Fibroblast of the aortic adventitia (primary cell): Measurements from ENCODE around the gene RASGRP1. TPM values are rescaled to one million over a fixed set of nuclear protein-coding genes. Genes with fewer than 3 reads are reported as not detected.

ENCODE experiments used
- DNase-seq: peaks from one replicate; pipeline ENCODE4 v3.0.0-alpha.2; 2010; ENCODE audit warnings: low read depth
- H3K4me3 ChIP-seq: 2 replicates; pipeline ENCODE4 v1.5.1; 2011; ENCODE audit warnings: low read depth, mild to moderate bottlenecking, control low read depth, low read length, moderate library complexity
- total RNA-seq: library from RNA; depleted of rRNA; stranded (reverse); fragments of >200 nt; gene quantifications from 2 replicates; pipeline ENCODE4 v1.2.3, GENCODE V29; 2012; ENCODE audit warnings: low replicate concordance
- TF ChIP-seq, protein P1 (sequence below): IDR thresholded peaks from 2 replicates; pipeline ENCODE4 v1.5.1; 2011; ENCODE audit warnings: mild to moderate bottlenecking, low read length, control low read depth, inconsistent platforms; ENCODE audit not compliant: insufficient read depth

RASGRP1 gene
- total RNA-seq, 1 donor, result 0.09 TPM

GRCh38 chr15:38559636-38560307, 4.8 kb downstream of the RASGRP1 start:
- no peak for DNase-seq
- no peak overlapping the region for H3K4me3 ChIP-seq

GRCh38 chr15:38559131-38559530, 5.5 kb downstream of the RASGRP1 start:
- no peak for DNase-seq

More at GRCh38 chr15:38559636-38560307, 4.8 kb downstream of the RASGRP1 start:
- TF ChIP-seq, protein P1, sequence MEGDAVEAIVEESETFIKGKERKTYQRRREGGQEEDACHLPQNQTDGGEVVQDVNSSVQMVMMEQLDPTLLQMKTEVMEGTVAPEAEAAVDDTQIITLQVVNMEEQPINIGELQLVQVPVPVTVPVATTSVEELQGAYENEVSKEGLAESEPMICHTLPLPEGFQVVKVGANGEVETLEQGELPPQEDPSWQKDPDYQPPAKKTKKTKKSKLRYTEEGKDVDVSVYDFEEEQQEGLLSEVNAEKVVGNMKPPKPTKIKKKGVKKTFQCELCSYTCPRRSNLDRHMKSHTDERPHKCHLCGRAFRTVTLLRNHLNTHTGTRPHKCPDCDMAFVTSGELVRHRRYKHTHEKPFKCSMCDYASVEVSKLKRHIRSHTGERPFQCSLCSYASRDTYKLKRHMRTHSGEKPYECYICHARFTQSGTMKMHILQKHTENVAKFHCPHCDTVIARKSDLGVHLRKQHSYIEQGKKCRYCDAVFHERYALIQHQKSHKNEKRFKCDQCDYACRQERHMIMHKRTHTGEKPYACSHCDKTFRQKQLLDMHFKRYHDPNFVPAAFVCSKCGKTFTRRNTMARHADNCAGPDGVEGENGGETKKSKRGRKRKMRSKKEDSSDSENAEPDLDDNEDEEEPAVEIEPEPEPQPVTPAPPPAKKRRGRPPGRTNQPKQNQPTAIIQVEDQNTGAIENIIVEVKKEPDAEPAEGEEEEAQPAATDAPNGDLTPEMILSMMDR, result no peak

DNA sequence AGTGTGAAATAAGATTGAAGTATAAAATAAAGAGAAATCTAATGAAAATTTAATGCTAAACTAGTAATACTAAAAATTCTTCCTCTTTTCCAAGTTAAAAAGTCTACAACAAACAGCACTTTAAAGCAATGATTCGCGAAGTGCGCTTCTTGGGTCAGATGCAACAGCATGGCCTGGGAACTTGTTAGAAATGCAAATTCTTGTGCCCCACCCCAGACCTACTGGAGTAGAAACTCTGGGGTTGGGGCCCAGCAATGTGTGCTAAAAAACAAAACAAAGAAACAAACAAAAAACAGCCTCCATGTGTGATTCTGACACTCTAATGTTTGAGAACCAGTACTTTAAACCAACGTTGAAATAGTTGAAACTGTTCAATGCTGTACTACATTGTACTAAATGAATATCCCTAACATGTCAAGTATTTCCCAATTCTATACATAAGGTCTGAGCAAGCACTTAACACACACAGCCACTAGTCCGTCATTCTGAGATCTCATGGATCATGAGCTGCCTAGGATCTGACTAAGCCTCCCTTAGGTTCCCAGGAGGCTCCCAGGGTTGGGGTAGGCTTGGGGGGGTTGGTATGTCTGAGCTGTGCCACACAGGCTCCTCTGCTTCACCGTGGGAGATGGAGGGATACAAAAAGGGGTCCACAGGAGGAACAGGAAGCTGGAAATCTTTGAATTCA, 6.1 kb downstream of the RASGRP1 start:
- peak; percentile 12 for DNase-seq
- TF ChIP-seq, protein P1, result no peak
- no peak overlapping the region for H3K4me3 ChIP-seq

More at GRCh38 chr15:38559131-38559530, 5.5 kb downstream of the RASGRP1 start:
- TF ChIP-seq, protein P1, result no peak
- H3K4me3 ChIP-seq, result no peak overlapping the region

DNA sequence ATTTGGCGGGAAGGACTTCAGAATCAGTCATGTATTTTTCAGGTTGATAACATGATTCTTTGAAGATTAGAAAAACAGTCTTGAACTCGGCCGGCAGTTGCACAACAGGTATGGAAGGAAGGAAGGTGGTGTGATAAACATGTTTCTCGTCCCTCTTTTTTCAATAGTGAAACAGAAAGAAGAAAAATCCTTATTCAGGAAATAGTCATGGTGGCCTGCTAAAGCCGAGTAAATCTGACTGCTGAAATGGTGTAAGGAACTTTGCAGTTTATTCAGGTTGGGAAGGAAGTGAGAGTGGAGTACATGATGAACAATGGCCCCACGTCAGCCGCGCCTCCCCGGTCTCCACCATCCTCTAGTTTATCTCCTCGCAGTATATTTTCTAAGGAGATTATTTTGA, 6.7 kb downstream of the RASGRP1 start:
- TF ChIP-seq, protein P1, result no peak
- DNase-seq, result no peak
- no peak overlapping the region for H3K4me3 ChIP-seq

DNA sequence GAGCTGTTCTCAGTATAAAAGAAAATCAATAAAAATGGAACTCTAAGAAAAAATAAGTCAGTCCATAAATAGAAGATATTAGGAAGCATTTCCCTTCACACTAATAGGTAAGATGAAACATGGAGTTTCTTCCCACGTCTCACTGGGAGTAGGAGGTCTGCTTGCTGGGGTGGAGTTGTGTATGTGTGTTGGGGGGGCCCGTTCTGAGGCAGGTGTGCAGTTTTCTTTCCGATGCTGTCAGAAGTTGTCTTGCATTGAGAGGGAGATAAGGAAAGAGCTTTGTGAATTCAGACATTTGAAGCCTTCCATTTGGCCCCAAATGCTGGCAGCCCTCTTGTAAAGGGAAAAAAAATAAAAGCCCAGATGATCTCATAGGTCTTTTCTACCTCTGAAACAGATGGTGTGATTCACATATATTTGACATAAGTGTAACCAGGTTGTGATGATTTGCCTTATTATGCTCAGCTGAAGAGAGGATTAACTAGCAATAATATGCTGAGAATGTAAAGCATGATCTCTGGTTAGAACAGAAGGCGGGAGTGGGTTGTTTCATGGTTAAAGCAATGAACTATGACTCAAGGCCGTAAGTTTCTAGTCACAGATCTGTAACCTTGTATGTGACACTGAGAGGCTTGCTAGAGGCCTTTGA, 8.8 kb downstream of the RASGRP1 start:
- TF ChIP-seq, protein P1, result no peak
- peak; percentile 35 for DNase-seq

GRCh38 chr15:38554354-38554753, 10.3 kb downstream of the RASGRP1 start:
- DNase-seq, result no peak
- TF ChIP-seq, protein P1, result no peak

More for the DNA sequence above, 8.8 kb downstream of the RASGRP1 start:
- no peak overlapping the region for H3K4me3 ChIP-seq

More at GRCh38 chr15:38554354-38554753, 10.3 kb downstream of the RASGRP1 start:
- no peak overlapping the region for H3K4me3 ChIP-seq
